Stimulated activated CD4-positive, alpha-beta T cell treated with anti-CD3 and anti-CD28 coated beads, TNF-alpha, amount 100 ng/mL, for 48 hours (primary cell): Measurements from ENCODE around the gene FAM171A1.
"Not testable (repeated sequence)": the region's sequence is repeated elsewhere in the genome, so short reads cannot be mapped to it uniquely, and the experiment has no call there.

Source experiments
- DNase-seq, 3 donors: peaks; one replicate each; pipeline ENCODE4 v3.0.0-alpha.2; 2020; ENCODE audit warnings: low read depth in 3 of 3

Gene FAM171A1

GRCh38 chr10:15320118-15320517 lies 51.0 kb downstream of the FAM171A1 start:
- no peak for DNase-seq

- no peak for DNase-seq
These were observed 54.1 kb downstream of the FAM171A1 start for GRCh38 chr10:15316871-15317464.

GRCh38 chr10:15316145-15316544 lies 54.9 kb downstream of the FAM171A1 start:
- no peak for DNase-seq

- DNase-seq, result no peak
These were observed 55.8 kb downstream of the FAM171A1 start for GRCh38 chr10:15315286-15315685.

- DNase-seq, result no peak
These were observed 56.5 kb downstream of the FAM171A1 start for GRCh38 chr10:15314482-15315045.

GRCh38 chr10:15313843-15314242 lies 57.2 kb downstream of the FAM171A1 start:
- no peak for DNase-seq

GRCh38 chr10:15313047-15313446 lies 58.0 kb downstream of the FAM171A1 start:
- DNase-seq, result no peak

- DNase-seq, result no peak
These were observed 59.4 kb downstream of the FAM171A1 start for GRCh38 chr10:15311569-15312280.

GRCh38 chr10:15310776-15311568 lies 60.1 kb downstream of the FAM171A1 start:
- no peak for DNase-seq

GRCh38 chr10:15309221-15309620 lies 61.9 kb downstream of the FAM171A1 start:
- DNase-seq, result no peak

GRCh38 chr10:15306735-15307280 lies 64.3 kb downstream of the FAM171A1 start:
- no peak for DNase-seq

GRCh38 chr10:15305634-15306033 lies 65.5 kb downstream of the FAM171A1 start:
- DNase-seq, result no peak

GRCh38 chr10:15305161-15305560 lies 65.9 kb downstream of the FAM171A1 start:
- DNase-seq, result no peak

GRCh38 chr10:15302188-15302956 lies 68.7 kb downstream of the FAM171A1 start:
- DNase-seq, result not testable (repeated sequence)

GRCh38 chr10:15300697-15301096 lies 70.4 kb downstream of the FAM171A1 start:
- no peak for DNase-seq

GRCh38 chr10:15300145-15300544 lies 70.9 kb downstream of the FAM171A1 start:
- DNase-seq, result no peak

GRCh38 chr10:15296701-15297100 lies 74.4 kb downstream of the FAM171A1 start:
- DNase-seq, result no peak

- DNase-seq, result no peak
These were observed 75.4 kb downstream of the FAM171A1 start for GRCh38 chr10:15295537-15296325.

- no peak for DNase-seq
These were observed 76.9 kb downstream of the FAM171A1 start for GRCh38 chr10:15293862-15294842.
